HepG2 (cell line): ENCODE results near the gene ACTN1. TPM values are rescaled to one million over a fixed set of nuclear protein-coding genes. Genes with fewer than 3 reads are reported as not detected.

Source experiments
- ATAC-seq: fragments of 200-7000 bp; cut with Tn5 transposase; 3 replicates; pipeline ENCODE4 v1.9.1; 2020; ENCODE audit warnings: mild to moderate bottlenecking, moderate library complexity
- BruUV-seq: library from RNA; stranded (reverse); fragments of 400-500 nt; replicated peaks from 2 replicates; lab custom pipeline; 2021; lab: Mats Ljungman, UMichigan
- CTCF ChIA-PET: fragments of 300-600 bp; formaldehyde crosslinking; extraction: SDS; loops from one replicate; lab custom pipeline; 2021; ENCODE audit warnings: low total read pairs, inconsistent platforms, low intra/inter-chr PET ratio; lab: Yijun Ruan, JAX
- POLR2A ChIA-PET: fragments of 350-600 bp; sonication (Branson Sonifier 250); formaldehyde crosslinking; loops from one replicate; lab custom pipeline; 2020; ENCODE audit warnings: antibody characterized with exemption, inconsistent platforms; lab: Yijun Ruan, JAX
- DNase-seq: peaks from one replicate; pipeline ENCODE4 v3.0.0-alpha.2; 2015; ENCODE audit warnings: low spot score
- FAIRE-seq: peaks from 3 replicates; lab custom pipeline; 2011; peaks lifted over from hg19 to GRCh38; lab: Jason Lieb, UNC
- H2AFZ ChIP-seq: one replicate; pipeline ENCODE4 v1.6.1; 2011; ENCODE audit warnings: low read length, inconsistent platforms
- H3K27ac ChIP-seq: fragments of 300-600 bp; 3 replicates; pipeline ENCODE4 v1.8.0; 2011; ENCODE audit warnings: mixed run types, mild to moderate bottlenecking, mixed read lengths, low read length, inconsistent platforms; ENCODE audit not compliant: insufficient read depth; ENCODE audit errors: extremely low read length
- H3K27me3 ChIP-seq, 2 experiments: fragments of 200-600 bp in 1 of 2; 2 replicates in 1 of 2; 3 replicates in 1 of 2; pipeline versions ENCODE4 v1.6.0 to v1.8.0; 2011; ENCODE audit warnings: low read length in 2 of 2, mild to moderate bottlenecking in 2 of 2, moderate library complexity in 2 of 2, inconsistent platforms in 1 of 2; ENCODE audit not compliant: insufficient read depth in 2 of 2, control insufficient read depth in 1 of 2
- H3K36me3 ChIP-seq, 2 experiments: fragments of 200-600 bp in 1 of 2; replicated peaks in 1 of 2; 2 replicates in 1 of 2; 3 replicates in 1 of 2; pipeline versions ENCODE4 v1.5.1 to v1.8.0; 2011; ENCODE audit warnings: low read length in 2 of 2, inconsistent platforms in 1 of 2; ENCODE audit not compliant: insufficient read depth in 2 of 2, control insufficient read depth in 1 of 2
- H3K4me1 ChIP-seq: 2 replicates; pipeline ENCODE4 v1.5.1; 2012; ENCODE audit warnings: low read length, inconsistent platforms; ENCODE audit not compliant: insufficient read depth
- H3K4me2 ChIP-seq: 2 replicates; pipeline ENCODE4 v1.6.0; 2011; ENCODE audit warnings: low read depth, low read length, inconsistent platforms
- H3K4me3 ChIP-seq, 3 experiments: fragments of 200-600 bp in 1 of 3; sonication (generic), shearing (Covaris generic) in 1 of 3; replicated peaks in 1 of 3; 2 replicates each; pipeline ENCODE4 v1.5.1; 2011 to 2016; ENCODE audit warnings: low read length in 3 of 3, inconsistent platforms in 2 of 3, low read depth in 2 of 3, mild to moderate bottlenecking in 2 of 3, control low read depth in 1 of 3, mixed read lengths in 1 of 3; ENCODE audit not compliant: insufficient read depth in 1 of 3
- H3K79me2 ChIP-seq: one replicate; pipeline ENCODE4 v1.6.1; 2011; ENCODE audit warnings: low read length, inconsistent platforms; ENCODE audit not compliant: insufficient read depth
- H3K9ac ChIP-seq: 2 replicates; pipeline ENCODE4 v1.6.0; 2011; ENCODE audit warnings: mild to moderate bottlenecking, low read depth, low read length, inconsistent platforms; ENCODE audit not compliant: insufficient read depth
- H3K9me3 ChIP-seq: 2 replicates; pipeline ENCODE4 v1.5.1; 2012; ENCODE audit warnings: mild to moderate bottlenecking, low read length
- H4K20me1 ChIP-seq: 2 replicates; pipeline ENCODE4 v1.6.0; 2011; ENCODE audit warnings: inconsistent platforms, mild to moderate bottlenecking, low read length, moderate library complexity; ENCODE audit not compliant: insufficient read depth
- AGO1 ChIP-seq: fragments of 200-400 bp; formaldehyde crosslinking; IDR thresholded peaks from 2 replicates; pipeline ENCODE4 v1.6.1; 2017; ENCODE audit warnings: mild to moderate bottlenecking, low read depth, low read length, moderate library complexity; ENCODE audit not compliant: poor library complexity, severe bottlenecking
- BCL6 ChIP-seq: IDR thresholded peaks from 2 replicates; pipeline ENCODE4 v1.6.1; 2016; ENCODE audit warnings: missing genetic modification reagents, missing compliant biosample characterization
- PCBP1 ChIP-seq: fragments of 200-400 bp; formaldehyde crosslinking; IDR thresholded peaks from 2 replicates; pipeline ENCODE4 v1.6.1; 2017; ENCODE audit warnings: mild to moderate bottlenecking, low read depth, low read length, borderline replicate concordance
- PHB2 ChIP-seq: fragments of 450-650 bp; IDR thresholded peaks from 2 replicates; pipeline ENCODE4 v1.6.1; 2018; ENCODE audit not compliant: partially characterized antibody
- RBM22 ChIP-seq: fragments of 200-400 bp; formaldehyde crosslinking; optimal IDR thresholded peaks from 2 replicates; pipeline ENCODE3; 2017; ENCODE audit warnings: mild to moderate bottlenecking, low read length, moderate library complexity
- SALL1 ChIP-seq: sonication (generic); formaldehyde crosslinking; IDR thresholded peaks from 2 replicates; pipeline ENCODE4 v1.8.0; 2022; ENCODE audit warnings: mild to moderate bottlenecking, missing genetic modification reagents
- SYNCRIP ChIP-seq: fragments of 200-400 bp; formaldehyde crosslinking; IDR thresholded peaks from 2 replicates; pipeline ENCODE4 v1.6.1; 2018; ENCODE audit warnings: mild to moderate bottlenecking, low read depth, low read length; ENCODE audit not compliant: insufficient read depth
- ZFP37 ChIP-seq: sonication (generic); formaldehyde crosslinking; IDR thresholded peaks from 2 replicates; pipeline ENCODE4 v1.4.0; 2020; ENCODE audit warnings: missing genetic modification reagents, borderline replicate concordance
- ZNF24 ChIP-seq: fragments of 450-650 bp; IDR thresholded peaks from 2 replicates; pipeline ENCODE4 v1.6.1; 2017; ENCODE audit warnings: antibody characterized with exemption, mild to moderate bottlenecking
- ZNF282 ChIP-seq: fragments of 450-650 bp; IDR thresholded peaks from 2 replicates; pipeline ENCODE4 v1.6.1; 2018; ENCODE audit not compliant: partially characterized antibody
- ZNF331 ChIP-seq: sonication (generic); formaldehyde crosslinking; IDR thresholded peaks from 2 replicates; pipeline ENCODE4 v1.4.0; 2020; ENCODE audit warnings: missing genetic modification reagents
- ZNF749 ChIP-seq: sonication (generic); formaldehyde crosslinking; IDR thresholded peaks from 2 replicates; pipeline ENCODE4 v1.8.0; 2022; ENCODE audit warnings: mild to moderate bottlenecking, missing genetic modification reagents, moderate library complexity, borderline replicate concordance
- ZNF775 ChIP-seq: sonication (generic); formaldehyde crosslinking; IDR thresholded peaks from 2 replicates; pipeline ENCODE4 v1.4.0; 2020; ENCODE audit warnings: missing genetic modification reagents, mild to moderate bottlenecking, moderate library complexity, borderline replicate concordance
- WGBS: methylation state at CpG from one replicate; pipeline ENCODE4 v1.1.6; 2017; ENCODE audit warnings: low lambda C conversion rate; 5-methylcytosine and 5-hydroxymethylcytosine counted together
- in situ Hi-C: cut with HindIII; loops from 2 replicates; pipeline ENCODE4 v1.10.0; 2017; ENCODE audit warnings: low pct_unique_long_range_greater_than_20kb; ENCODE audit not compliant: extremely low pct_ligation_motif_present
- intact Hi-C: fragments of 100-400 bp; cut with micrococcal nuclease; formaldehyde crosslinking; loops from one replicate; pipeline ENCODE4 v1.10.0; 2022; ENCODE audit not compliant: unreplicated experiment
- polyA plus RNA-seq, 8 experiments: library from polyadenylated mRNA; depleted of rRNA in 3 of 8; stranded (reverse) in 7 of 8; unstranded in 1 of 8; fragments of >200 nt; fragmentation: Illumina TruSeq in 4 of 8; extraction: Trizol in 4 of 8; gene quantifications; 2 replicates each; pipeline versions ENCODE4 v1.2.1 to v1.2.3, GENCODE V29; 2011 to 2016; ENCODE audit warnings: low read depth in 4 of 8, missing spikeins in 1 of 8, mixed read lengths in 1 of 8; ENCODE audit not compliant: insufficient read depth in 1 of 8
- total RNA-seq, 5 experiments: library from RNA; depleted of rRNA; stranded (reverse); fragments of >200 nt; fragmentation: Illumina TruSeq; extraction: Trizol; gene quantifications; 2 replicates each; pipeline ENCODE4 v1.2.3, GENCODE V29; 2016; ENCODE audit warnings: low read depth in 1 of 5
- TF ChIP-seq, protein P1 (sequence below): sonication (generic); formaldehyde crosslinking; IDR thresholded peaks from 2 replicates; pipeline ENCODE4 v1.8.1; 2023; ENCODE audit warnings: mild to moderate bottlenecking, missing genetic modification reagents
- TF ChIP-seq, protein P2 (sequence below): sonication (generic); formaldehyde crosslinking; IDR thresholded peaks from 2 replicates; pipeline ENCODE4 v1.5.0; 2020; ENCODE audit warnings: missing genetic modification reagents
- TF ChIP-seq, protein P3 (sequence below): sonication (generic); formaldehyde crosslinking; IDR thresholded peaks from 2 replicates; pipeline ENCODE4 v1.4.0; 2020; ENCODE audit warnings: missing genetic modification reagents
- TF ChIP-seq, protein P4 (sequence below): sonication (generic); formaldehyde crosslinking; IDR thresholded peaks from 2 replicates; pipeline ENCODE4 v1.4.0; 2020; ENCODE audit warnings: mild to moderate bottlenecking, missing genetic modification reagents

Gene ACTN1
- total and polyA plus RNA-seq, 2 of the 13 experiments (the other 11 are each of a cell fraction or from before 2014, with no cell fraction given), result 58.6 to 162 TPM

DNA sequence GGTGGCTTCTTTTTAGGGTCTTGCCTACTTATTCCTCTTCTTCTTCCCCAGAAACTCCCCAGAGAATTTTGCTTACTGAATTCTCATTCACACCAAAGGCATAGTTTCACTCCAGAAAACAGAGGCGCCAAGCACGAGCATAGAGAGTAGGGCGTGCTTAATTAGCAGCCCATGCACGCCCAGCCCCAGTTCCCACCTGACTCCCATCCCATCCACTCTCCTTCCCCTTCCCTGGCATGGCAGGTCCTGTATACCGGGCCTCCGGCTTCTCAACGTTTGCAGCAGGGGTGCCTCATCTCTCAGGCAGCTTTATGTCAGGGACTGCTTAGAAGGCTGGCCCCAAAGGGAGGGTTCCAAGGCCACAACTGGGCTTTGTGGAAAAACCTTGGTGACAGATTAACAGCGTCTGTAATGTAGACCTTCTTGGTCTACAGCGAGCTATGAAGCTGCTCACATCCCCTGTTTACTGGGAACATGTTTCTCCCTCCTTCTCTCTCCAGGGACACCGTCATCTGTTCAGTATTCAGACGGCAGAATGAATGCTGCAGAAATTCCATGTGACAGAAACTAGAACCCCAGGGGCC, 62.7 kb downstream of the ACTN1 start:
- H3K79me2 ChIP-seq, result peaks cover 3% of the 10 kb centered on the region
- no TSS peak for BruUV-seq
- POLR2A ChIA-PET, result no interaction called here
- no peak overlapping the region for H3K4me3 ChIP-seq
- TF ChIP-seq ZNF282 (no peak), SALL1 (peak; percentile 11; the same call in 1 of the 2 replicates), BCL6 (CRISPR knock-in tag) (0 out of 2 replicates have a peak, but pooled peaks have one; percentile 12), ZNF24 (no peak), PCBP1 (no peak), ZNF331 (CRISPR knock-in tag) (0 out of 2 replicates have a peak, but pooled peaks have one; percentile 24), RBM22 (peak; percentile 65), AGO1 (no peak), ZNF749 (CRISPR knock-in tag) (no peak), ZNF775 (CRISPR knock-in tag) (no peak), PHB2 (no peak), ZFP37 (CRISPR knock-in tag) (no peak), SYNCRIP (no peak)
- TF ChIP-seq, protein P1, sequence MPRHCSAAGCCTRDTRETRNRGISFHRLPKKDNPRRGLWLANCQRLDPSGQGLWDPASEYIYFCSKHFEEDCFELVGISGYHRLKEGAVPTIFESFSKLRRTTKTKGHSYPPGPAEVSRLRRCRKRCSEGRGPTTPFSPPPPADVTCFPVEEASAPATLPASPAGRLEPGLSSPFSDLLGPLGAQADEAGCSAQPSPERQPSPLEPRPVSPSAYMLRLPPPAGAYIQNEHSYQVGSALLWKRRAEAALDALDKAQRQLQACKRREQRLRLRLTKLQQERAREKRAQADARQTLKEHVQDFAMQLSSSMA (CRISPR knock-in tag), result no peak
- TF ChIP-seq, protein P2, sequence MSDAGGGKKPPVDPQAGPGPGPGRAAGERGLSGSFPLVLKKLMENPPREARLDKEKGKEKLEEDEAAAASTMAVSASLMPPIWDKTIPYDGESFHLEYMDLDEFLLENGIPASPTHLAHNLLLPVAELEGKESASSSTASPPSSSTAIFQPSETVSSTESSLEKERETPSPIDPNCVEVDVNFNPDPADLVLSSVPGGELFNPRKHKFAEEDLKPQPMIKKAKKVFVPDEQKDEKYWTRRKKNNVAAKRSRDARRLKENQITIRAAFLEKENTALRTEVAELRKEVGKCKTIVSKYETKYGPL (CRISPR knock-in tag), result no peak
- TF ChIP-seq, protein P3, sequence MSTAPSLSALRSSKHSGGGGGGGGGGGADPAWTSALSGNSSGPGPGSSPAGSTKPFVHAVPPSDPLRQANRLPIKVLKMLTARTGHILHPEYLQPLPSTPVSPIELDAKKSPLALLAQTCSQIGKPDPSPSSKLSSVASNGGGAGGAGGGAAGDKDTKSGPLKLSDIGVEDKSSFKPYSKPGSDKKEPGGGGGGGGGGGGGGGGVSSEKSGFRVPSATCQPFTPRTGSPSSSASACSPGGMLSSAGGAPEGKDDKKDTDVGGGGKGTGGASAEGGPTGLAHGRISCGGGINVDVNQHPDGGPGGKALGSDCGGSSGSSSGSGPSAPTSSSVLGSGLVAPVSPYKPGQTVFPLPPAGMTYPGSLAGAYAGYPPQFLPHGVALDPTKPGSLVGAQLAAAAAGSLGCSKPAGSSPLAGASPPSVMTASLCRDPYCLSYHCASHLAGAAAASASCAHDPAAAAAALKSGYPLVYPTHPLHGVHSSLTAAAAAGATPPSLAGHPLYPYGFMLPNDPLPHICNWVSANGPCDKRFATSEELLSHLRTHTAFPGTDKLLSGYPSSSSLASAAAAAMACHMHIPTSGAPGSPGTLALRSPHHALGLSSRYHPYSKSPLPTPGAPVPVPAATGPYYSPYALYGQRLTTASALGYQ (CRISPR knock-in tag), result no peak
- TF ChIP-seq, protein P4, sequence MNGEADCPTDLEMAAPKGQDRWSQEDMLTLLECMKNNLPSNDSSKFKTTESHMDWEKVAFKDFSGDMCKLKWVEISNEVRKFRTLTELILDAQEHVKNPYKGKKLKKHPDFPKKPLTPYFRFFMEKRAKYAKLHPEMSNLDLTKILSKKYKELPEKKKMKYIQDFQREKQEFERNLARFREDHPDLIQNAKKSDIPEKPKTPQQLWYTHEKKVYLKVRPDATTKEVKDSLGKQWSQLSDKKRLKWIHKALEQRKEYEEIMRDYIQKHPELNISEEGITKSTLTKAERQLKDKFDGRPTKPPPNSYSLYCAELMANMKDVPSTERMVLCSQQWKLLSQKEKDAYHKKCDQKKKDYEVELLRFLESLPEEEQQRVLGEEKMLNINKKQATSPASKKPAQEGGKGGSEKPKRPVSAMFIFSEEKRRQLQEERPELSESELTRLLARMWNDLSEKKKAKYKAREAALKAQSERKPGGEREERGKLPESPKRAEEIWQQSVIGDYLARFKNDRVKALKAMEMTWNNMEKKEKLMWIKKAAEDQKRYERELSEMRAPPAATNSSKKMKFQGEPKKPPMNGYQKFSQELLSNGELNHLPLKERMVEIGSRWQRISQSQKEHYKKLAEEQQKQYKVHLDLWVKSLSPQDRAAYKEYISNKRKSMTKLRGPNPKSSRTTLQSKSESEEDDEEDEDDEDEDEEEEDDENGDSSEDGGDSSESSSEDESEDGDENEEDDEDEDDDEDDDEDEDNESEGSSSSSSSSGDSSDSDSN (CRISPR knock-in tag), result 0 out of 2 replicates have a peak, but pooled peaks have one; percentile 13
- H3K9ac ChIP-seq, result no peak overlapping the region
- CTCF ChIA-PET, result no interaction called here
- no peak overlapping the region for H3K27ac ChIP-seq
- intact Hi-C loops, result no loop called here
- H3K27me3 ChIP-seq, result no peaks in the 10 kb centered on the region
- no peak overlapping the region for H3K4me2 ChIP-seq
- ATAC-seq, result peak; percentile 48
- H3K36me3 ChIP-seq, result peaks cover 30 to 72% of the 10 kb centered on the region in 2 experiments
- H4K20me1 ChIP-seq, result peaks cover 12% of the 10 kb centered on the region; the same call in 1 of the 2 replicates
- H3K9me3 ChIP-seq, result no peaks in the 10 kb centered on the region
- no peak for FAIRE-seq
- no peak for DNase-seq
- peaks cover 27% of the 10 kb centered on the region for H3K4me1 ChIP-seq
- no peak overlapping the region for H2AFZ ChIP-seq
- in situ Hi-C loops, result no loop called here
- WGBS, result 65% methylated on average over 11 of the region's 11 CpGs
